GM23338 (cell line): ENCODE results near the gene KLF2. TPM values are rescaled to one million over a fixed set of nuclear protein-coding genes. Genes with fewer than 3 reads are reported as not detected.

Source experiments
- ATAC-seq: fragments of 200-7000 bp; cut with Tn5 transposase; 3 replicates; pipeline ENCODE4 v1.9.1; 2020
- DNase-seq: peaks from one replicate; pipeline ENCODE4 v3.0.0-alpha.2; 2015; ENCODE audit warnings: low spot score
- H2AFZ ChIP-seq: fragments of 200-600 bp; sonication (generic); 2 replicates; pipeline ENCODE4 v1.8.0; 2016; ENCODE audit warnings: antibody characterized with exemption, mild to moderate bottlenecking, moderate library complexity
- H3F3A ChIP-seq: fragments of 200-600 bp; sonication (generic); replicated peaks from 2 replicates; pipeline ENCODE4 v1.8.0; 2017; ENCODE audit warnings: antibody characterized with exemption, mixed run types, low read depth
- H3K27ac ChIP-seq: fragments of 200-600 bp; sonication (generic); 2 replicates; pipeline ENCODE4 v1.6.1; 2016; ENCODE audit warnings: low read depth
- H3K27me3 ChIP-seq: fragments of 200-600 bp; sonication (generic); 2 replicates; pipeline ENCODE4 v1.8.0; 2016; ENCODE audit warnings: mild to moderate bottlenecking, mixed run types, moderate library complexity; ENCODE audit not compliant: insufficient read depth
- H3K36me3 ChIP-seq: fragments of 200-600 bp; sonication (generic); 2 replicates; pipeline ENCODE4 v1.8.0; 2016; ENCODE audit warnings: mild to moderate bottlenecking; ENCODE audit not compliant: insufficient read depth
- H3K4me1 ChIP-seq: fragments of 200-600 bp; sonication (generic); 2 replicates; pipeline ENCODE4 v1.8.0; 2016; ENCODE audit warnings: mild to moderate bottlenecking, moderate library complexity; ENCODE audit not compliant: insufficient read depth
- H3K4me2 ChIP-seq: fragments of 200-600 bp; sonication (generic); 2 replicates; pipeline ENCODE4 v1.7.1; 2017; ENCODE audit warnings: mixed run types
- H3K4me3 ChIP-seq: fragments of 200-600 bp; sonication (generic); 2 replicates; pipeline ENCODE4 v1.6.1; 2016; ENCODE audit warnings: mixed run types
- H3K79me2 ChIP-seq: fragments of 200-600 bp; sonication (generic); replicated peaks from 2 replicates; pipeline ENCODE4 v1.8.0; 2017; ENCODE audit warnings: mild to moderate bottlenecking; ENCODE audit not compliant: insufficient read depth
- H3K9me2 ChIP-seq: fragments of 200-600 bp; sonication (generic); 2 replicates; pipeline ENCODE4 v1.8.0; 2017; ENCODE audit not compliant: insufficient read depth
- H4K20me1 ChIP-seq: fragments of 200-600 bp; sonication (generic); replicated peaks from 2 replicates; pipeline ENCODE4 v1.8.0; 2017; ENCODE audit warnings: mild to moderate bottlenecking; ENCODE audit not compliant: insufficient read depth
- H3K27ac Mint-ChIP-seq: 2 replicates; pipeline ENCODE4 v1.8.0; 2020; ENCODE audit warnings: inconsistent platforms, mild to moderate bottlenecking, moderate library complexity, mixed read lengths
- H3K27me3 Mint-ChIP-seq: 3 replicates; pipeline ENCODE4 v1.8.0; 2022; ENCODE audit warnings: low read depth, mild to moderate bottlenecking, moderate library complexity, mixed read lengths, inconsistent platforms; ENCODE audit not compliant: insufficient read depth, poor library complexity
- H3K36me3 Mint-ChIP-seq: 3 replicates; pipeline ENCODE4 v1.8.0; 2021; ENCODE audit warnings: low read depth, mild to moderate bottlenecking, inconsistent platforms, moderate library complexity, mixed read lengths
- H3K4me1 Mint-ChIP-seq: 3 replicates; pipeline ENCODE4 v1.8.0; 2020; ENCODE audit warnings: mild to moderate bottlenecking, inconsistent platforms, mixed read lengths
- H3K4me3 Mint-ChIP-seq: 3 replicates; pipeline ENCODE4 v1.8.0; 2021; ENCODE audit warnings: moderate library complexity, mild to moderate bottlenecking, inconsistent platforms, mixed read lengths
- H3K9me3 Mint-ChIP-seq: 3 replicates; pipeline ENCODE4 v1.8.0; 2020; ENCODE audit warnings: moderate library complexity, mild to moderate bottlenecking, inconsistent platforms, mixed read lengths
- CREB1 ChIP-seq: fragments of 250-450 bp; sonication (Bioruptor Pico); IDR thresholded peaks from 2 replicates; pipeline ENCODE4 v1.5.0; 2020; ENCODE audit warnings: low read depth, mild to moderate bottlenecking, moderate library complexity
- ETS1 ChIP-seq: IDR thresholded peaks from 2 replicates; pipeline ENCODE4 v1.6.1; 2016; ENCODE audit warnings: antibody characterized with exemption
- EZH2 ChIP-seq: fragments of 200-600 bp; sonication (generic); IDR thresholded peaks from one replicate; pipeline ENCODE4 v1.8.0; 2017; ENCODE audit warnings: antibody characterized with exemption, mild to moderate bottlenecking, low read depth; ENCODE audit not compliant: unreplicated experiment
- EZH2phosphoT487 ChIP-seq: fragments of 200-600 bp; sonication (generic); IDR thresholded peaks from one replicate; pipeline ENCODE4 v1.8.1; 2018; ENCODE audit warnings: antibody characterized with exemption; ENCODE audit not compliant: unreplicated experiment
- JUNB ChIP-seq: IDR thresholded peaks from one replicate; pipeline ENCODE4 v1.6.1; 2016; ENCODE audit warnings: antibody characterized with exemption; ENCODE audit not compliant: unreplicated experiment
- NANOG ChIP-seq: IDR thresholded peaks from 2 replicates; pipeline ENCODE4 v1.6.1; 2016; ENCODE audit warnings: antibody characterized with exemption, borderline replicate concordance
- POLR2AphosphoS5 ChIP-seq: IDR thresholded peaks from 2 replicates; pipeline ENCODE4 v1.6.1; 2016; ENCODE audit warnings: antibody characterized with exemption, low read depth
- STAT1 ChIP-seq: IDR thresholded peaks from one replicate; pipeline ENCODE4 v1.6.1; 2016; ENCODE audit warnings: antibody characterized with exemption; ENCODE audit not compliant: unreplicated experiment
- ZNF114 ChIP-seq: fragments of 250-450 bp; sonication (Bioruptor Pico); IDR thresholded peaks from 2 replicates; pipeline ENCODE4 v1.5.0; 2020; ENCODE audit warnings: mild to moderate bottlenecking, moderate library complexity
- ZNF331 ChIP-seq: fragments of 250-450 bp; sonication (Bioruptor Pico); IDR thresholded peaks from 2 replicates; pipeline ENCODE4 v1.5.0; 2020; ENCODE audit warnings: low read depth, mild to moderate bottlenecking, moderate library complexity
- polyA plus RNA-seq: library from polyadenylated mRNA; unstranded; fragments of >200 nt; fragmentation: Nextera tagmentation; extraction: Ambion mirVana; gene quantifications from 2 replicates; pipeline ENCODE4 v1.2.1, GENCODE V29; 2016
- total RNA-seq: library from RNA; depleted of rRNA; stranded (reverse); fragments of >200 nt; shearing (Covaris generic); gene quantifications from 2 replicates; pipeline ENCODE4 v1.2.3, GENCODE V29; 2014
- TF ChIP-seq, protein P1 (sequence below), 2 experiments: fragments of 200-600 bp in 1 of 2; sonication (generic) in 1 of 2; conservative IDR thresholded peaks; 2 replicates each; pipeline versions ENCODE4 v1.5.1 to v1.6.1; 2016 to 2017; ENCODE audit warnings: antibody characterized with exemption in 2 of 2, low read depth in 2 of 2, mild to moderate bottlenecking in 2 of 2, moderate library complexity in 1 of 2
- TF ChIP-seq, protein P2 (sequence below): fragments of 250-450 bp; sonication (Bioruptor Pico); IDR thresholded peaks from 2 replicates; pipeline ENCODE4 v1.5.0; 2020; ENCODE audit warnings: mild to moderate bottlenecking, moderate library complexity
- TF ChIP-seq, protein P3 (sequence below): IDR thresholded peaks from one replicate; pipeline ENCODE4 v1.6.1; 2018; ENCODE audit warnings: antibody characterized with exemption; ENCODE audit not compliant: unreplicated experiment

The KLF2 gene
- total and polyA plus RNA-seq, 2 experiments from 2014 or later: 0.90 TPM; not detected in 1

DNA sequence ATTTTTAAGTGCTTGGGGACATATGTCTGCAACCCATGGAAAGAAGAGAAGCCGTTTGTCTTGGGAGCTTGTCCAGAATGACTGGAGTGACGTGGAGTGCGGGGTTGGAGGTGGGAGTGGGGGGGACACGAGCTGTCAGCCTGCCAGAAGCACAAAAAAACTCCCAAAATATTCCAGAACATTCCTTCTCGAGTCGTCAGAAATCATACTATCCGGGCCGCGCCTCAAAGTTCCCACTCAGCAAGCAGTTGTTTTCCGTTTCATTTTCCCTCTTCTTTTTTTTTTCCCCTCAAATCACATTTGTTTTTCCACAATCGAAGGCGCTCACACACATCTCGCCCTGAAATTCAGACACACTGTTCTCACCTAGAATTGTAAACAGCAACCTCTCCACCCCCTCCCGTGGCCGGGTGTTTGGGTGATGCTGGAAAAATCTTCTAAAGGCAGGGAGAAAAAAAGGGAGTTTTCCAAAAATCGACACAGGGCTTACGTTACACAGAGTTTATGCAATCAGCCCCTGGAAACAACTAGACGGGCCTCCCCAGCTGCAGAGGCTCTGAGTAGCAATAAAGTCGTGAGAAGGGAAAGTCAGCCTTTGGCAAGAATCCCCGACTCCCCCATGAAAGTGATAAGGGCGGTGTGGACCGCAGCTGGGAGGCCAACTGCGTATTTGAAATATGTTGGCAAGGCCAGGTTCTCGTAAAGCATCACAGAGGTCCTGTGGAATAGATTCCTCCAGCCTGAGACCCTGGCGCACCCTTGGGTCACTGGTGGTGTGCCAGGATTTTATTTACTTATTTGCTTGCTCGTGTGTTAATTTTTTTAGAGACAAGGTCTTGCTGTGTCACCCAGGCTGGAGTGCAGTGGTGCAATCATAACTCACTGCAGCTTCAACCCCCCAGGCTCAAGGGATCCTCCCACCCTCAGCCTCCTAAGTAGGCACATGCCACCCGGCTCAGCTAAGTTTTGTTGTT lies 31.2 kb upstream of the KLF2 start:
- H3F3A ChIP-seq: no peaks in the 10 kb centered on the region
- H3K9me2 ChIP-seq: no peaks in the 10 kb centered on the region
- H3K79me2 ChIP-seq: no peaks in the 10 kb centered on the region
- Mint-ChIP-seq H3K27ac (peak overlapping the region; percentile 5; the same call in 1 of the 2 replicates), H3K27me3 (peaks cover 14% of the 10 kb centered on the region), H3K9me3 (peaks cover under 1% of the 10 kb centered on the region; the same call in 1 of the 3 replicates), H3K36me3 (no peaks in the 10 kb centered on the region), H3K4me3 (no peak overlapping the region), H3K4me1 (peaks cover 6% of the 10 kb centered on the region; the same call in 2 of the 3 replicates)
- no peaks in the 10 kb centered on the region for H3K36me3 ChIP-seq
- H3K4me2 ChIP-seq: no peak overlapping the region
- H3K27ac ChIP-seq: peak overlapping the region; percentile 72; the same call in 1 of the 2 replicates
- H2AFZ ChIP-seq: peak overlapping the region; percentile 28; the same call in 1 of the 2 replicates
- DNase-seq: no peak
- H3K27me3 ChIP-seq: no peaks in the 10 kb centered on the region
- H3K4me1 ChIP-seq: 0 out of 2 replicates have a peak, but pooled peaks cover 3% of the 10 kb centered on the region
- TF ChIP-seq POLR2AphosphoS5 (no peak), STAT1 (no peak), ZNF331 (CRISPR knock-in tag) (no peak), JUNB (no peak), ZNF114 (CRISPR knock-in tag) (no peak), EZH2 (no peak), CREB1 (no peak), NANOG (no peak), EZH2phosphoT487 (no peak), ETS1 (no peak)
- TF ChIP-seq, protein P1, sequence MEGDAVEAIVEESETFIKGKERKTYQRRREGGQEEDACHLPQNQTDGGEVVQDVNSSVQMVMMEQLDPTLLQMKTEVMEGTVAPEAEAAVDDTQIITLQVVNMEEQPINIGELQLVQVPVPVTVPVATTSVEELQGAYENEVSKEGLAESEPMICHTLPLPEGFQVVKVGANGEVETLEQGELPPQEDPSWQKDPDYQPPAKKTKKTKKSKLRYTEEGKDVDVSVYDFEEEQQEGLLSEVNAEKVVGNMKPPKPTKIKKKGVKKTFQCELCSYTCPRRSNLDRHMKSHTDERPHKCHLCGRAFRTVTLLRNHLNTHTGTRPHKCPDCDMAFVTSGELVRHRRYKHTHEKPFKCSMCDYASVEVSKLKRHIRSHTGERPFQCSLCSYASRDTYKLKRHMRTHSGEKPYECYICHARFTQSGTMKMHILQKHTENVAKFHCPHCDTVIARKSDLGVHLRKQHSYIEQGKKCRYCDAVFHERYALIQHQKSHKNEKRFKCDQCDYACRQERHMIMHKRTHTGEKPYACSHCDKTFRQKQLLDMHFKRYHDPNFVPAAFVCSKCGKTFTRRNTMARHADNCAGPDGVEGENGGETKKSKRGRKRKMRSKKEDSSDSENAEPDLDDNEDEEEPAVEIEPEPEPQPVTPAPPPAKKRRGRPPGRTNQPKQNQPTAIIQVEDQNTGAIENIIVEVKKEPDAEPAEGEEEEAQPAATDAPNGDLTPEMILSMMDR (conservative IDR thresholded peaks at IDR 0.05; ENCODE audit: low read depth in 2 of 2): no peak
- TF ChIP-seq, protein P2, sequence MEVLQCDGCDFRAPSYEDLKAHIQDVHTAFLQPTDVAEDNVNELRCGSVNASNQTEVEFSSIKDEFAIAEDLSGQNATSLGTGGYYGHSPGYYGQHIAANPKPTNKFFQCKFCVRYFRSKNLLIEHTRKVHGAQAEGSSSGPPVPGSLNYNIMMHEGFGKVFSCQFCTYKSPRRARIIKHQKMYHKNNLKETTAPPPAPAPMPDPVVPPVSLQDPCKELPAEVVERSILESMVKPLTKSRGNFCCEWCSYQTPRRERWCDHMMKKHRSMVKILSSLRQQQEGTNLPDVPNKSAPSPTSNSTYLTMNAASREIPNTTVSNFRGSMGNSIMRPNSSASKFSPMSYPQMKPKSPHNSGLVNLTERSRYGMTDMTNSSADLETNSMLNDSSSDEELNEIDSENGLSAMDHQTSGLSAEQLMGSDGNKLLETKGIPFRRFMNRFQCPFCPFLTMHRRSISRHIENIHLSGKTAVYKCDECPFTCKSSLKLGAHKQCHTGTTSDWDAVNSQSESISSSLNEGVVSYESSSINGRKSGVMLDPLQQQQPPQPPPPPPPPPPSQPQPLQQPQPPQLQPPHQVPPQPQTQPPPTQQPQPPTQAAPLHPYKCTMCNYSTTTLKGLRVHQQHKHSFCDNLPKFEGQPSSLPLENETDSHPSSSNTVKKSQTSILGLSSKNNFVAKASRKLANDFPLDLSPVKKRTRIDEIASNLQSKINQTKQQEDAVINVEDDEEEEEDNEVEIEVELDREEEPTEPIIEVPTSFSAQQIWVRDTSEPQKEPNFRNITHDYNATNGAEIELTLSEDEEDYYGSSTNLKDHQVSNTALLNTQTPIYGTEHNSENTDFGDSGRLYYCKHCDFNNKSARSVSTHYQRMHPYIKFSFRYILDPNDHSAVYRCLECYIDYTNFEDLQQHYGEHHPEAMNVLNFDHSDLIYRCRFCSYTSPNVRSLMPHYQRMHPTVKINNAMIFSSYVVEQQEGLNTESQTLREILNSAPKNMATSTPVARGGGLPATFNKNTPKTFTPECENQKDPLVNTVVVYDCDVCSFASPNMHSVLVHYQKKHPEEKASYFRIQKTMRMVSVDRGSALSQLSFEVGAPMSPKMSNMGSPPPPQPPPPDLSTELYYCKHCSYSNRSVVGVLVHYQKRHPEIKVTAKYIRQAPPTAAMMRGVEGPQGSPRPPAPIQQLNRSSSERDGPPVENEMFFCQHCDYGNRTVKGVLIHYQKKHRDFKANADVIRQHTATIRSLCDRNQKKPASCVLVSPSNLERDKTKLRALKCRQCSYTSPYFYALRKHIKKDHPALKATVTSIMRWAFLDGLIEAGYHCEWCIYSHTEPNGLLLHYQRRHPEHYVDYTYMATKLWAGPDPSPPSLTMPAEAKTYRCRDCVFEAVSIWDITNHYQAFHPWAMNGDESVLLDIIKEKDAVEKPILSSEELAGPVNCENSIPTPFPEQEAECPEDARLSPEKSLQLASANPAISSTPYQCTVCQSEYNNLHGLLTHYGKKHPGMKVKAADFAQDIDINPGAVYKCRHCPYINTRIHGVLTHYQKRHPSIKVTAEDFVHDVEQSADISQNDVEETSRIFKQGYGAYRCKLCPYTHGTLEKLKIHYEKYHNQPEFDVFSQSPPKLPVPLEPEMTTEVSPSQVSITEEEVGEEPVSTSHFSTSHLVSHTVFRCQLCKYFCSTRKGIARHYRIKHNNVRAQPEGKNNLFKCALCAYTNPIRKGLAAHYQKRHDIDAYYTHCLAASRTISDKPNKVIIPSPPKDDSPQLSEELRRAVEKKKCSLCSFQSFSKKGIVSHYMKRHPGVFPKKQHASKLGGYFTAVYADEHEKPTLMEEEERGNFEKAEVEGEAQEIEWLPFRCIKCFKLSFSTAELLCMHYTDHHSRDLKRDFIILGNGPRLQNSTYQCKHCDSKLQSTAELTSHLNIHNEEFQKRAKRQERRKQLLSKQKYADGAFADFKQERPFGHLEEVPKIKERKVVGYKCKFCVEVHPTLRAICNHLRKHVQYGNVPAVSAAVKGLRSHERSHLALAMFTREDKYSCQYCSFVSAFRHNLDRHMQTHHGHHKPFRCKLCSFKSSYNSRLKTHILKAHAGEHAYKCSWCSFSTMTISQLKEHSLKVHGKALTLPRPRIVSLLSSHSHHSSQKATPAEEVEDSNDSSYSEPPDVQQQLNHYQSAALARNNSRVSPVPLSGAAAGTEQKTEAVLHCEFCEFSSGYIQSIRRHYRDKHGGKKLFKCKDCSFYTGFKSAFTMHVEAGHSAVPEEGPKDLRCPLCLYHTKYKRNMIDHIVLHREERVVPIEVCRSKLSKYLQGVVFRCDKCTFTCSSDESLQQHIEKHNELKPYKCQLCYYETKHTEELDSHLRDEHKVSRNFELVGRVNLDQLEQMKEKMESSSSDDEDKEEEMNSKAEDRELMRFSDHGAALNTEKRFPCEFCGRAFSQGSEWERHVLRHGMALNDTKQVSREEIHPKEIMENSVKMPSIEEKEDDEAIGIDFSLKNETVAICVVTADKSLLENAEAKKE (CRISPR knock-in tag): no peak
- TF ChIP-seq, protein P3, sequence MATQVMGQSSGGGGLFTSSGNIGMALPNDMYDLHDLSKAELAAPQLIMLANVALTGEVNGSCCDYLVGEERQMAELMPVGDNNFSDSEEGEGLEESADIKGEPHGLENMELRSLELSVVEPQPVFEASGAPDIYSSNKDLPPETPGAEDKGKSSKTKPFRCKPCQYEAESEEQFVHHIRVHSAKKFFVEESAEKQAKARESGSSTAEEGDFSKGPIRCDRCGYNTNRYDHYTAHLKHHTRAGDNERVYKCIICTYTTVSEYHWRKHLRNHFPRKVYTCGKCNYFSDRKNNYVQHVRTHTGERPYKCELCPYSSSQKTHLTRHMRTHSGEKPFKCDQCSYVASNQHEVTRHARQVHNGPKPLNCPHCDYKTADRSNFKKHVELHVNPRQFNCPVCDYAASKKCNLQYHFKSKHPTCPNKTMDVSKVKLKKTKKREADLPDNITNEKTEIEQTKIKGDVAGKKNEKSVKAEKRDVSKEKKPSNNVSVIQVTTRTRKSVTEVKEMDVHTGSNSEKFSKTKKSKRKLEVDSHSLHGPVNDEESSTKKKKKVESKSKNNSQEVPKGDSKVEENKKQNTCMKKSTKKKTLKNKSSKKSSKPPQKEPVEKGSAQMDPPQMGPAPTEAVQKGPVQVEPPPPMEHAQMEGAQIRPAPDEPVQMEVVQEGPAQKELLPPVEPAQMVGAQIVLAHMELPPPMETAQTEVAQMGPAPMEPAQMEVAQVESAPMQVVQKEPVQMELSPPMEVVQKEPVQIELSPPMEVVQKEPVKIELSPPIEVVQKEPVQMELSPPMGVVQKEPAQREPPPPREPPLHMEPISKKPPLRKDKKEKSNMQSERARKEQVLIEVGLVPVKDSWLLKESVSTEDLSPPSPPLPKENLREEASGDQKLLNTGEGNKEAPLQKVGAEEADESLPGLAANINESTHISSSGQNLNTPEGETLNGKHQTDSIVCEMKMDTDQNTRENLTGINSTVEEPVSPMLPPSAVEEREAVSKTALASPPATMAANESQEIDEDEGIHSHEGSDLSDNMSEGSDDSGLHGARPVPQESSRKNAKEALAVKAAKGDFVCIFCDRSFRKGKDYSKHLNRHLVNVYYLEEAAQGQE: no peak
- no peak for ATAC-seq
- H3K4me3 ChIP-seq: no peak overlapping the region
- H4K20me1 ChIP-seq: no peaks in the 10 kb centered on the region
